GM23338 (cell line): ENCODE data around the gene RAB30. TPM values are rescaled to one million over a fixed set of nuclear protein-coding genes. Genes with fewer than 3 reads are reported as not detected.

Source experiments
- ATAC-seq: fragments of 200-7000 bp; cut with Tn5 transposase; 3 replicates; pipeline ENCODE4 v1.9.1; 2020
- DNase-seq: peaks from one replicate; pipeline ENCODE4 v3.0.0-alpha.2; 2015; ENCODE audit warnings: low spot score
- H2AFZ ChIP-seq: fragments of 200-600 bp; sonication (generic); 2 replicates; pipeline ENCODE4 v1.8.0; 2016; ENCODE audit warnings: antibody characterized with exemption, mild to moderate bottlenecking, moderate library complexity
- H3F3A ChIP-seq: fragments of 200-600 bp; sonication (generic); replicated peaks from 2 replicates; pipeline ENCODE4 v1.8.0; 2017; ENCODE audit warnings: antibody characterized with exemption, mixed run types, low read depth
- H3K27ac ChIP-seq: fragments of 200-600 bp; sonication (generic); 2 replicates; pipeline ENCODE4 v1.6.1; 2016; ENCODE audit warnings: low read depth
- H3K27me3 ChIP-seq: fragments of 200-600 bp; sonication (generic); 2 replicates; pipeline ENCODE4 v1.8.0; 2016; ENCODE audit warnings: mild to moderate bottlenecking, mixed run types, moderate library complexity; ENCODE audit not compliant: insufficient read depth
- H3K36me3 ChIP-seq: fragments of 200-600 bp; sonication (generic); 2 replicates; pipeline ENCODE4 v1.8.0; 2016; ENCODE audit warnings: mild to moderate bottlenecking; ENCODE audit not compliant: insufficient read depth
- H3K4me1 ChIP-seq: fragments of 200-600 bp; sonication (generic); 2 replicates; pipeline ENCODE4 v1.8.0; 2016; ENCODE audit warnings: mild to moderate bottlenecking, moderate library complexity; ENCODE audit not compliant: insufficient read depth
- H3K4me2 ChIP-seq: fragments of 200-600 bp; sonication (generic); 2 replicates; pipeline ENCODE4 v1.7.1; 2017; ENCODE audit warnings: mixed run types
- H3K4me3 ChIP-seq: fragments of 200-600 bp; sonication (generic); 2 replicates; pipeline ENCODE4 v1.6.1; 2016; ENCODE audit warnings: mixed run types
- H3K79me2 ChIP-seq: fragments of 200-600 bp; sonication (generic); replicated peaks from 2 replicates; pipeline ENCODE4 v1.8.0; 2017; ENCODE audit warnings: mild to moderate bottlenecking; ENCODE audit not compliant: insufficient read depth
- H3K9me2 ChIP-seq: fragments of 200-600 bp; sonication (generic); 2 replicates; pipeline ENCODE4 v1.8.0; 2017; ENCODE audit not compliant: insufficient read depth
- H4K20me1 ChIP-seq: fragments of 200-600 bp; sonication (generic); replicated peaks from 2 replicates; pipeline ENCODE4 v1.8.0; 2017; ENCODE audit warnings: mild to moderate bottlenecking; ENCODE audit not compliant: insufficient read depth
- H3K27ac Mint-ChIP-seq: 2 replicates; pipeline ENCODE4 v1.8.0; 2020; ENCODE audit warnings: inconsistent platforms, mild to moderate bottlenecking, moderate library complexity, mixed read lengths
- H3K27me3 Mint-ChIP-seq: 3 replicates; pipeline ENCODE4 v1.8.0; 2022; ENCODE audit warnings: low read depth, mild to moderate bottlenecking, moderate library complexity, mixed read lengths, inconsistent platforms; ENCODE audit not compliant: insufficient read depth, poor library complexity
- H3K36me3 Mint-ChIP-seq: 3 replicates; pipeline ENCODE4 v1.8.0; 2021; ENCODE audit warnings: low read depth, mild to moderate bottlenecking, inconsistent platforms, moderate library complexity, mixed read lengths
- H3K4me1 Mint-ChIP-seq: 3 replicates; pipeline ENCODE4 v1.8.0; 2020; ENCODE audit warnings: mild to moderate bottlenecking, inconsistent platforms, mixed read lengths
- H3K4me3 Mint-ChIP-seq: 3 replicates; pipeline ENCODE4 v1.8.0; 2021; ENCODE audit warnings: moderate library complexity, mild to moderate bottlenecking, inconsistent platforms, mixed read lengths
- H3K9me3 Mint-ChIP-seq: 3 replicates; pipeline ENCODE4 v1.8.0; 2020; ENCODE audit warnings: moderate library complexity, mild to moderate bottlenecking, inconsistent platforms, mixed read lengths
- CTCF ChIP-seq, 2 experiments: fragments of 200-600 bp in 1 of 2; sonication (generic) in 1 of 2; conservative IDR thresholded peaks; 2 replicates each; pipeline versions ENCODE4 v1.5.1 to v1.6.1; 2016 to 2017; ENCODE audit warnings: antibody characterized with exemption in 2 of 2, low read depth in 2 of 2, mild to moderate bottlenecking in 2 of 2, moderate library complexity in 1 of 2
- EZH2 ChIP-seq: fragments of 200-600 bp; sonication (generic); IDR thresholded peaks from one replicate; pipeline ENCODE4 v1.8.0; 2017; ENCODE audit warnings: antibody characterized with exemption, mild to moderate bottlenecking, low read depth; ENCODE audit not compliant: unreplicated experiment
- EZH2phosphoT487 ChIP-seq: fragments of 200-600 bp; sonication (generic); IDR thresholded peaks from one replicate; pipeline ENCODE4 v1.8.1; 2018; ENCODE audit warnings: antibody characterized with exemption; ENCODE audit not compliant: unreplicated experiment
- JUNB ChIP-seq: IDR thresholded peaks from one replicate; pipeline ENCODE4 v1.6.1; 2016; ENCODE audit warnings: antibody characterized with exemption; ENCODE audit not compliant: unreplicated experiment
- NANOG ChIP-seq: IDR thresholded peaks from 2 replicates; pipeline ENCODE4 v1.6.1; 2016; ENCODE audit warnings: antibody characterized with exemption, borderline replicate concordance
- POLR2AphosphoS5 ChIP-seq: IDR thresholded peaks from 2 replicates; pipeline ENCODE4 v1.6.1; 2016; ENCODE audit warnings: antibody characterized with exemption, low read depth
- REST ChIP-seq: IDR thresholded peaks from one replicate; pipeline ENCODE4 v1.6.1; 2018; ENCODE audit warnings: antibody characterized with exemption; ENCODE audit not compliant: unreplicated experiment
- STAT1 ChIP-seq: IDR thresholded peaks from one replicate; pipeline ENCODE4 v1.6.1; 2016; ENCODE audit warnings: antibody characterized with exemption; ENCODE audit not compliant: unreplicated experiment
- ZNF114 ChIP-seq: fragments of 250-450 bp; sonication (Bioruptor Pico); IDR thresholded peaks from 2 replicates; pipeline ENCODE4 v1.5.0; 2020; ENCODE audit warnings: mild to moderate bottlenecking, moderate library complexity
- ZNF462 ChIP-seq: fragments of 250-450 bp; sonication (Bioruptor Pico); IDR thresholded peaks from 2 replicates; pipeline ENCODE4 v1.5.0; 2020; ENCODE audit warnings: mild to moderate bottlenecking, moderate library complexity
- polyA plus RNA-seq: library from polyadenylated mRNA; unstranded; fragments of >200 nt; fragmentation: Nextera tagmentation; extraction: Ambion mirVana; gene quantifications from 2 replicates; pipeline ENCODE4 v1.2.1, GENCODE V29; 2016
- total RNA-seq: library from RNA; depleted of rRNA; stranded (reverse); fragments of >200 nt; shearing (Covaris generic); gene quantifications from 2 replicates; pipeline ENCODE4 v1.2.3, GENCODE V29; 2014

The RAB30 gene
- total and polyA plus RNA-seq, 2 experiments from 2014 or later: 3.3 to 6.6 TPM

- peaks cover 13% of the 10 kb centered on the region; the same call in 1 of the 2 replicates for H3K4me1 ChIP-seq
- H2AFZ ChIP-seq: no peak overlapping the region
- no peaks in the 10 kb centered on the region for H3K36me3 ChIP-seq
- Mint-ChIP-seq H3K36me3 (no peaks in the 10 kb centered on the region), H3K27ac (no peak overlapping the region), H3K4me3 (no peak overlapping the region), H3K9me3 (no peaks in the 10 kb centered on the region), H3K27me3 (no peaks in the 10 kb centered on the region), H3K4me1 (peaks cover 20% of the 10 kb centered on the region)
- no peak overlapping the region for H3K27ac ChIP-seq
- TF ChIP-seq ZNF114 (no peak), NANOG (no peak), JUNB (no peak), ZNF462 (CRISPR knock-in tag) (no peak)
- H4K20me1 ChIP-seq: no peaks in the 10 kb centered on the region
- H3K27me3 ChIP-seq: no peaks in the 10 kb centered on the region
- DNase-seq (no peak), ATAC-seq (no peak)
- H3K4me3 ChIP-seq: no peak overlapping the region
- H3K79me2 ChIP-seq: peaks cover 11% of the 10 kb centered on the region; the same call in 1 of the 2 replicates
- H3F3A ChIP-seq: no peaks in the 10 kb centered on the region
- no peak overlapping the region for H3K4me2 ChIP-seq
- H3K9me2 ChIP-seq: no peaks in the 10 kb centered on the region
Measured at GRCh38 chr11:83031127-83031526, 40.6 kb downstream of the RAB30 start.

- DNase-seq (no peak), ATAC-seq (no peak)
- no peaks in the 10 kb centered on the region for H3K27me3 Mint-ChIP-seq
- Histone ChIP-seq H3K79me2 (peaks cover 19% of the 10 kb centered on the region), H3K27ac (no peak overlapping the region), H3K27me3 (no peaks in the 10 kb centered on the region), H3K4me3 (no peak overlapping the region), H3K36me3 (no peaks in the 10 kb centered on the region), H3K9me2 (no peaks in the 10 kb centered on the region), H4K20me1 (no peaks in the 10 kb centered on the region), H2AFZ (no peak overlapping the region), H3K4me2 (no peak overlapping the region), H3K4me1 (peaks cover 24% of the 10 kb centered on the region), H3F3A (no peaks in the 10 kb centered on the region)
- peaks cover 25% of the 10 kb centered on the region for H3K4me1 Mint-ChIP-seq
- no peak overlapping the region for H3K27ac Mint-ChIP-seq
- no peaks in the 10 kb centered on the region for H3K9me3 Mint-ChIP-seq
- TF ChIP-seq REST (no peak), POLR2AphosphoS5 (no peak), JUNB (no peak), STAT1 (no peak), NANOG (no peak), EZH2phosphoT487 (no peak), CTCF (conservative IDR thresholded peaks at IDR 0.05; ENCODE audit: low read depth in 2 of 2) (no peak), EZH2 (no peak), ZNF114 (no peak)
- H3K36me3 Mint-ChIP-seq: no peaks in the 10 kb centered on the region
- no peak overlapping the region for H3K4me3 Mint-ChIP-seq
Measured at GRCh38 chr11:83027794-83028193, 43.9 kb downstream of the RAB30 start.
